Suprapubic skin (tissue), 4 donors: ENCODE data around the gene EIF4EBP2. TPM values are rescaled to one million over a fixed set of nuclear protein-coding genes. Genes with fewer than 3 reads are reported as not detected.

ENCODE experiments used
- DNase-seq, 2 donors: peaks; one replicate each; pipeline ENCODE4 v3.0.0-alpha.2; 2019; ENCODE audit warnings: low spot score in 2 of 2
- H3K27ac ChIP-seq: fragments of 200-600 bp; sonication (generic); one replicate; pipeline ENCODE4 v1.5.1; 2019
- H3K27me3 ChIP-seq: fragments of 200-600 bp; sonication (generic); one replicate; pipeline ENCODE4 v1.5.1; 2019
- H3K36me3 ChIP-seq: fragments of 200-600 bp; sonication (generic); one replicate; pipeline ENCODE4 v1.5.1; 2019
- H3K4me1 ChIP-seq: fragments of 200-600 bp; sonication (generic); one replicate; pipeline ENCODE4 v1.5.1; 2019
- H3K4me3 ChIP-seq: fragments of 200-600 bp; sonication (generic); one replicate; pipeline ENCODE4 v1.5.1; 2019; ENCODE audit warnings: mild to moderate bottlenecking
- H3K9me3 ChIP-seq: fragments of 200-600 bp; sonication (generic); one replicate; pipeline ENCODE4 v1.5.1; 2019
- EP300 ChIP-seq: sonication (generic); formaldehyde crosslinking; IDR thresholded peaks from one replicate; pipeline ENCODE4 v1.6.1; 2017; ENCODE audit warnings: antibody characterized with exemption
- POLR2A ChIP-seq, 2 donors: fragments of 450-650 bp; IDR thresholded peaks; one replicate each; pipeline ENCODE4 v1.6.1; 2017; ENCODE audit warnings: antibody characterized with exemption in 2 of 2, mild to moderate bottlenecking in 2 of 2, moderate library complexity in 2 of 2
- POLR2AphosphoS5 ChIP-seq, 3 donors: sonication (generic); formaldehyde crosslinking; IDR thresholded peaks; one replicate each; pipeline ENCODE4 v1.6.1; 2017; ENCODE audit warnings: antibody characterized with exemption in 3 of 3
- WGBS: methylation state at CpG from one replicate; pipeline ENCODE4 v1.1.5; 2018; 5-methylcytosine and 5-hydroxymethylcytosine counted together
- total RNA-seq, 4 donors: library from RNA; depleted of rRNA; stranded (reverse); fragments of >200 nt; gene quantifications; one replicate each; pipeline ENCODE4 v1.1.0, GENCODE V29; 2016
- TF ChIP-seq, protein P1 (sequence below), 2 donors: fragments of 200-600 bp in 1 of 2; fragments of 450-650 bp in 1 of 2; sonication (generic) in 1 of 2; IDR thresholded peaks; one replicate each; pipeline ENCODE4 v1.5.1; 2016 to 2019; ENCODE audit warnings: antibody characterized with exemption in 2 of 2, mild to moderate bottlenecking in 1 of 2, moderate library complexity in 1 of 2

The EIF4EBP2 gene
- total RNA-seq, 4 donors from 2014 or later = 71.7 to 91.6 (median 77.1) TPM

DNA sequence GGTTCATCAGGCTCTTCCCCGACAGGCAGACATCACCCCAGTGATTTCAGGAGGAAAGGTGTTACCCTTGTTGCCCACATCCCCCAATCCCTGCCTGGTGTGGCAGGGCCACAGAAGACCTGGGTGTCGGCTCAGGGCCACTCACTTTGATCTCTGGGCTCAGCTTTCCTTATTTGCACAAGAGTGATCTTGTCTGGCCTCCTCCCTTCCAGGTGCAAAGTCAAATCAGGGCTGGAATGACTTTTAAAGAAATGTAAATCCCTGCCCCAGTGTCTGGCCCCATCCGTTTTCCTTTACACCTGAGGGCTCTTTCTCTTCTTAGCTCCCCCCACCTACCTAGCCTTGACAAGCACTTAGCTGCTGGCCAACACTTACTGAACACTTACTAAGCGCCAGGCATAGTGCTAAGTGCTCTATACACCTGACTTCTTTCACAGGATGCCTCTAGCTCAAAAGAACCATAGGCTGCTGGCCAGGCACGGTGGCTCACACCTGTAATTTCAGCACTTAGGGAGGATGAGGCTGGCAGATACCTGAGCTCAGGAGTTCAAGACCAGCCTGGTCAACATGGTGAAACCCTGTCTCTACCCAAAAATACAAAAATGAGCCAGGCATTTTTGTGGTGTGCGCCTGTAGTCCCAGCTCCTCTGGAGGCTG, 38.5 kb downstream of the EIF4EBP2 start:
- 74% methylated on average over 6 of the region's 6 CpGs for WGBS
- TF ChIP-seq, protein P1, sequence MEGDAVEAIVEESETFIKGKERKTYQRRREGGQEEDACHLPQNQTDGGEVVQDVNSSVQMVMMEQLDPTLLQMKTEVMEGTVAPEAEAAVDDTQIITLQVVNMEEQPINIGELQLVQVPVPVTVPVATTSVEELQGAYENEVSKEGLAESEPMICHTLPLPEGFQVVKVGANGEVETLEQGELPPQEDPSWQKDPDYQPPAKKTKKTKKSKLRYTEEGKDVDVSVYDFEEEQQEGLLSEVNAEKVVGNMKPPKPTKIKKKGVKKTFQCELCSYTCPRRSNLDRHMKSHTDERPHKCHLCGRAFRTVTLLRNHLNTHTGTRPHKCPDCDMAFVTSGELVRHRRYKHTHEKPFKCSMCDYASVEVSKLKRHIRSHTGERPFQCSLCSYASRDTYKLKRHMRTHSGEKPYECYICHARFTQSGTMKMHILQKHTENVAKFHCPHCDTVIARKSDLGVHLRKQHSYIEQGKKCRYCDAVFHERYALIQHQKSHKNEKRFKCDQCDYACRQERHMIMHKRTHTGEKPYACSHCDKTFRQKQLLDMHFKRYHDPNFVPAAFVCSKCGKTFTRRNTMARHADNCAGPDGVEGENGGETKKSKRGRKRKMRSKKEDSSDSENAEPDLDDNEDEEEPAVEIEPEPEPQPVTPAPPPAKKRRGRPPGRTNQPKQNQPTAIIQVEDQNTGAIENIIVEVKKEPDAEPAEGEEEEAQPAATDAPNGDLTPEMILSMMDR (IDR thresholded peaks at IDR 0.05) = no peak
- TF ChIP-seq POLR2AphosphoS5 (IDR thresholded peaks at IDR 0.05) = no peak
- TF ChIP-seq POLR2A (IDR thresholded peaks at IDR 0.05) = no peak
- no peak for TF ChIP-seq EP300
- H3K4me1 ChIP-seq = peaks cover 25% of the 10 kb centered on the region

DNA sequence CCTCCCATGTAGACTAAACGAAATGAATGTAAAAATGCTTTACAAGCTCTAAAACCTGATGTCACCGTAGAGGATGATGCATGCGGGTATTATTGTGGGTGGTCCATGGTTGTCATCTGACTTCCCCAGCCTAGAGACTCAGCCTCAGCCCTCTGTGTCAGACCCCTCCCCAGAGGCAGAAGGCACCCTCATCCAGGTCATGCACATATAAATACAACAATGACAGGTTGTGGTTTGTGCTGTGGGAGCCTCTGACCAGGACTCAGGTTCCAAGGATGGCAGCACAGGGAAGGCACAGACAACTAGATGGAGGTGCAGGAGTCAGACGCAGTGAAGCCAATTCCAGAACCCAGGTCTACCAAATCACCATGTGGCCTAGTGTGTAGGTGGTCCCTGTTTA, 40.8 kb downstream of the EIF4EBP2 start:
- Histone ChIP-seq H3K4me1 (peaks cover 25% of the 10 kb centered on the region), H3K36me3 (no peaks in the 10 kb centered on the region), H3K4me3 (no peak overlapping the region), H3K9me3 (no peaks in the 10 kb centered on the region), H3K27me3 (peaks cover 30% of the 10 kb centered on the region), H3K27ac (no peak overlapping the region)
- TF ChIP-seq EP300 (no peak), POLR2A (IDR thresholded peaks at IDR 0.05) (no peak), POLR2AphosphoS5 (IDR thresholded peaks at IDR 0.05) (no peak)
- TF ChIP-seq, protein P1 (IDR thresholded peaks at IDR 0.05) = no peak
- 94% methylated on average over 4 of the region's 4 CpGs for WGBS
- DNase-seq = no peak

More for the DNA sequence above, 38.5 kb downstream of the EIF4EBP2 start:
- peaks cover 44% of the 10 kb centered on the region for H3K27me3 ChIP-seq
- no peaks in the 10 kb centered on the region for H3K9me3 ChIP-seq
- H3K4me3 ChIP-seq = no peak overlapping the region
- H3K27ac ChIP-seq = no peak overlapping the region
- no peak for DNase-seq
- H3K36me3 ChIP-seq = no peaks in the 10 kb centered on the region

- Histone ChIP-seq H3K9me3 (no peaks in the 10 kb centered on the region), H3K27me3 (peaks cover 20% of the 10 kb centered on the region), H3K4me1 (peaks cover 15% of the 10 kb centered on the region), H3K27ac (no peak overlapping the region), H3K36me3 (no peaks in the 10 kb centered on the region), H3K4me3 (no peak overlapping the region)
- DNase-seq = no peak
- no peak for TF ChIP-seq POLR2A (IDR thresholded peaks at IDR 0.05)
- no peak for TF ChIP-seq EP300
- TF ChIP-seq POLR2AphosphoS5 (IDR thresholded peaks at IDR 0.05) = no peak
- TF ChIP-seq, protein P1 (IDR thresholded peaks at IDR 0.05) = no peak
- 80% methylated on average over 8 of the region's 8 CpGs for WGBS
Measured at GRCh38 chr10:70445718-70446657, 42.0 kb downstream of the EIF4EBP2 start.

GRCh38 chr10:70448236-70448635, 44.3 kb downstream of the EIF4EBP2 start:
- Histone ChIP-seq H3K4me1 (no peaks in the 10 kb centered on the region), H3K9me3 (no peaks in the 10 kb centered on the region), H3K4me3 (no peak overlapping the region), H3K27ac (no peak overlapping the region), H3K27me3 (peaks cover 2% of the 10 kb centered on the region), H3K36me3 (no peaks in the 10 kb centered on the region)
- DNase-seq = no peak
- no peak for TF ChIP-seq POLR2A (IDR thresholded peaks at IDR 0.05)
- TF ChIP-seq, protein P1 (IDR thresholded peaks at IDR 0.05) = no peak
- TF ChIP-seq POLR2AphosphoS5 (IDR thresholded peaks at IDR 0.05) = no peak
- no peak for TF ChIP-seq EP300
- WGBS = 69% methylated on average over 2 of the region's 2 CpGs

- H3K4me3 ChIP-seq = no peak overlapping the region
- no peak for TF ChIP-seq POLR2AphosphoS5 (IDR thresholded peaks at IDR 0.05)
- TF ChIP-seq POLR2A (IDR thresholded peaks at IDR 0.05) = no peak
- no peak for TF ChIP-seq EP300
- TF ChIP-seq, protein P1 (IDR thresholded peaks at IDR 0.05) = no peak
- 60% methylated on average over 6 of the region's 6 CpGs for WGBS
- peaks cover 14% of the 10 kb centered on the region for H3K4me1 ChIP-seq
- H3K36me3 ChIP-seq = no peaks in the 10 kb centered on the region
- no peak for DNase-seq
- H3K9me3 ChIP-seq = no peaks in the 10 kb centered on the region
- peaks cover 13% of the 10 kb centered on the region for H3K27me3 ChIP-seq
- no peak overlapping the region for H3K27ac ChIP-seq
Measured at GRCh38 chr10:70455213-70455630, 51.3 kb downstream of the EIF4EBP2 start.
